Testis (tissue), 3 donors: ENCODE results near the gene HOXC4. TPM values are rescaled to one million over a fixed set of nuclear protein-coding genes. Genes with fewer than 3 reads are reported as not detected.

Source experiments
- DNase-seq: peaks from one replicate; pipeline ENCODE4 v3.0.0-alpha.2; 2019
- H3K27ac ChIP-seq, 2 donors: fragments of 200-600 bp; sonication (generic); one replicate each; pipeline ENCODE4 v1.5.1; 2019
- H3K27me3 ChIP-seq: fragments of 200-600 bp; sonication (generic); one replicate; pipeline ENCODE4 v1.5.1; 2019
- H3K36me3 ChIP-seq: fragments of 200-600 bp; sonication (generic); one replicate; pipeline ENCODE4 v1.5.1; 2017; ENCODE audit warnings: low read depth; ENCODE audit errors: missing control alignments
- H3K4me1 ChIP-seq: fragments of 200-600 bp; sonication (generic); one replicate; pipeline ENCODE4 v1.5.1; 2019
- H3K4me3 ChIP-seq, 2 donors: fragments of 200-600 bp; sonication (generic); one replicate each; pipeline ENCODE4 v1.5.1; 2017 to 2019
- H3K9me3 ChIP-seq: fragments of 200-600 bp; sonication (generic); one replicate; pipeline ENCODE4 v1.5.1; 2017
- CTCF ChIP-seq, 3 experiments: fragments of 450-650 bp in 2 of 3; fragments of 200-600 bp in 1 of 3; sonication (generic) in 1 of 3; IDR thresholded peaks; one replicate each; pipeline ENCODE4 v1.5.1; 2016 to 2019; ENCODE audit warnings: antibody characterized with exemption in 3 of 3, mild to moderate bottlenecking in 2 of 3, moderate library complexity in 1 of 3
- POLR2A ChIP-seq: fragments of 450-650 bp; IDR thresholded peaks from one replicate; pipeline ENCODE4 v1.6.1; 2017; ENCODE audit warnings: antibody characterized with exemption, mild to moderate bottlenecking, moderate library complexity
- WGBS, 2 donors: methylation state at CpG; one replicate each; pipeline ENCODE4 v1.1.5; 2018; 5-methylcytosine and 5-hydroxymethylcytosine counted together
- intact Hi-C: fragments of 100-400 bp; cut with DNase I; formaldehyde crosslinking; loops from one replicate; pipeline ENCODE4 v1.15.1; 2023; ENCODE audit warnings: low total_unique reads
- polyA plus RNA-seq: library from polyadenylated mRNA; stranded (reverse); fragments of 350-450 nt; fragmentation: Illumina TruSeq; extraction: RNeasy Lipid Tissue Mini Kit (QIAGEN cat#74804); gene quantifications from one replicate; pipeline ENCODE4 v1.2.3, GENCODE V29; 2014; ENCODE audit warnings: low read depth, low replicate concordance; ENCODE audit not compliant: insufficient read depth
- total RNA-seq, 2 donors: library from RNA; depleted of rRNA; stranded (reverse); fragments of >200 nt; gene quantifications; one replicate each; pipeline ENCODE4 v1.2.3, GENCODE V29; 2016

Gene HOXC4
- total and polyA plus RNA-seq, 3 donors from 2014 or later, result 3.0 to 4.3 (median 3.1) TPM

- TF ChIP-seq POLR2A (no peak), CTCF (IDR thresholded peaks at IDR 0.05) (no peak)
- WGBS, 2 donors, result 51 to 65% methylated on average over 3 of the region's 3 CpGs
- H3K4me1 ChIP-seq, result peaks cover 35% of the 10 kb centered on the region
Observed at GRCh38 chr12:54027442-54027786, 26.2 kb upstream of the HOXC4 start.

GRCh38 chr12:54028314-54029201 is 25.1 kb upstream of the HOXC4 start, which contains the start of gene HOXC6:
HOXC6 (plus strand) TSS chr12:54028440; CDS start chr12:54028522, 82 bp downstream.
- no peaks in the 10 kb centered on the region for H3K27me3 ChIP-seq
- peaks cover 36% of the 10 kb centered on the region for H3K4me1 ChIP-seq
- H3K4me3 ChIP-seq, result peak within 1 kb of the TSS; percentile 13 to 21
- H3K27ac ChIP-seq, result peak within 1 kb of the TSS; percentile 0 to 67
- no peaks in the 10 kb centered on the region for H3K36me3 ChIP-seq
- intact Hi-C loops, result no loop called here
- WGBS, 2 donors, result 32 to 34% methylated on average over 36 of the region's 36 CpGs
- peak; percentile 59 for DNase-seq
- TF ChIP-seq CTCF (IDR thresholded peaks at IDR 0.05), result no peak
- no peak for TF ChIP-seq POLR2A
- no peaks in the 10 kb centered on the region for H3K9me3 ChIP-seq

More at GRCh38 chr12:54027442-54027786, 26.2 kb upstream of the HOXC4 start:
- no peaks in the 10 kb centered on the region for H3K36me3 ChIP-seq
- DNase-seq, result no peak
- no peaks in the 10 kb centered on the region for H3K27me3 ChIP-seq
- no peak overlapping the region for H3K27ac ChIP-seq
- H3K9me3 ChIP-seq, result no peaks in the 10 kb centered on the region
- intact Hi-C loops, result no loop called here
- H3K4me3 ChIP-seq, result no peak overlapping the region

GRCh38 chr12:54029529-54030441 is 23.9 kb upstream of the HOXC4 start:
- H3K4me1 ChIP-seq, result peaks cover 26% of the 10 kb centered on the region

GRCh38 chr12:54030442-54030801 is 23.2 kb upstream of the HOXC4 start:
- Histone ChIP-seq H3K27me3 (no peaks in the 10 kb centered on the region), H3K4me1 (peaks cover 26% of the 10 kb centered on the region), H3K36me3 (no peaks in the 10 kb centered on the region), H3K27ac (peak overlapping the region; percentile 80 to 89), H3K4me3 (peak overlapping the region; percentile 39 to 51), H3K9me3 (no peaks in the 10 kb centered on the region)
- no peak for TF ChIP-seq CTCF (IDR thresholded peaks at IDR 0.05)
- no peak for TF ChIP-seq POLR2A
- 31 to 41% methylated on average over 7 of the region's 7 CpGs for WGBS, 2 donors
- intact Hi-C loops, result loop anchor here (5.0 kb wide), 1 partner anchor 162 kb away; no protein-coding TSS in a partner anchor
- DNase-seq, result no peak

More at GRCh38 chr12:54029529-54030441, 23.9 kb upstream of the HOXC4 start:
- DNase-seq, result no peak
- no peaks in the 10 kb centered on the region for H3K27me3 ChIP-seq
- TF ChIP-seq POLR2A, result no peak
- no peak for TF ChIP-seq CTCF (IDR thresholded peaks at IDR 0.05)
- H3K27ac ChIP-seq, result peak overlapping the region; percentile 80 to 89
- H3K36me3 ChIP-seq, result no peaks in the 10 kb centered on the region
- WGBS, 2 donors, result 47 to 49% methylated on average over 47 to 52 of the region's 53 CpGs
- H3K4me3 ChIP-seq, result no peak overlapping the region
- no peaks in the 10 kb centered on the region for H3K9me3 ChIP-seq
- intact Hi-C loops, result loop anchor here (5.0 kb wide), 1 partner anchor 163 kb away; no protein-coding TSS in a partner anchor
